ENCODE measurements around the gene HSPB1.
"Not testable (repeated sequence)": the region's sequence is repeated elsewhere in the genome, so short reads cannot be mapped to it uniquely, and the experiment has no call there.

The HSPB1 gene

GRCh38 chr7:76281006-76281705 lies 21.3 kb upstream of the HSPB1 start:
- in situ Hi-C loops (cut with MboI; ENCODE audit: low sequenced_read_pairs): no loop called here

GRCh38 chr7:76281706-76282343 lies 20.6 kb upstream of the HSPB1 start:
- in situ Hi-C loops (cut with MboI; ENCODE audit: low sequenced_read_pairs): no loop called here

GRCh38 chr7:76282344-76283253 lies 19.9 kb upstream of the HSPB1 start:
- in situ Hi-C loops (cut with MboI; ENCODE audit: low sequenced_read_pairs): no loop called here

- in situ Hi-C loops (cut with MboI; ENCODE audit: low sequenced_read_pairs): no loop called here
Observed at GRCh38 chr7:76283254-76284159, 19.0 kb upstream of the HSPB1 start.

- in situ Hi-C loops (cut with MboI; ENCODE audit: low sequenced_read_pairs): no loop called here
Observed at GRCh38 chr7:76285604-76286374, 16.7 kb upstream of the HSPB1 start.

- in situ Hi-C loops (cut with MboI; ENCODE audit: low sequenced_read_pairs): no loop called here
Observed at GRCh38 chr7:76286842-76287403, 15.6 kb upstream of the HSPB1 start.

GRCh38 chr7:76290847-76291350 lies 11.6 kb upstream of the HSPB1 start:
- in situ Hi-C loops (cut with MboI; ENCODE audit: low sequenced_read_pairs): not testable (repeated sequence)

GRCh38 chr7:76291351-76292212 lies 10.9 kb upstream of the HSPB1 start:
- in situ Hi-C loops (cut with MboI; ENCODE audit: low sequenced_read_pairs): no loop called here

- in situ Hi-C loops (cut with MboI; ENCODE audit: low sequenced_read_pairs): no loop called here
Observed at GRCh38 chr7:76292213-76292573, 10.3 kb upstream of the HSPB1 start.

GRCh38 chr7:76292911-76293310 lies 9.6 kb upstream of the HSPB1 start:
- in situ Hi-C loops (cut with MboI; ENCODE audit: low sequenced_read_pairs): not testable (repeated sequence)

GRCh38 chr7:76293407-76293901 lies 9.0 kb upstream of the HSPB1 start:
- in situ Hi-C loops (cut with MboI; ENCODE audit: low sequenced_read_pairs): no loop called here

GRCh38 chr7:76294344-76295024 lies 8.0 kb upstream of the HSPB1 start:
- in situ Hi-C loops (cut with MboI; ENCODE audit: low sequenced_read_pairs): no loop called here

GRCh38 chr7:76296743-76297740 lies 5.4 kb upstream of the HSPB1 start:
- in situ Hi-C loops (cut with MboI; ENCODE audit: low sequenced_read_pairs): no loop called here

- in situ Hi-C loops (cut with MboI; ENCODE audit: low sequenced_read_pairs): no loop called here
Observed at GRCh38 chr7:76300166-76300731, 2.2 kb upstream of the HSPB1 start.

- in situ Hi-C loops (cut with MboI; ENCODE audit: low sequenced_read_pairs): no loop called here
Observed at GRCh38 chr7:76301000-76301399, 1.5 kb upstream of the HSPB1 start.
